Measurements from ENCODE around the gene TMCC1. TPM values are rescaled to one million over a fixed set of nuclear protein-coding genes. Genes with fewer than 3 reads are reported as not detected.
A peak's percentile ranks its signal among the peaks of the same experiment; 100 is the strongest.
"Not testable (repeated sequence)": the region's sequence is repeated elsewhere in the genome, so short reads cannot be mapped to it uniquely, and the experiment has no call there.

TMCC1 gene
- total RNA-seq: 23.8 and 35.2 TPM in 2 replicates

DNA sequence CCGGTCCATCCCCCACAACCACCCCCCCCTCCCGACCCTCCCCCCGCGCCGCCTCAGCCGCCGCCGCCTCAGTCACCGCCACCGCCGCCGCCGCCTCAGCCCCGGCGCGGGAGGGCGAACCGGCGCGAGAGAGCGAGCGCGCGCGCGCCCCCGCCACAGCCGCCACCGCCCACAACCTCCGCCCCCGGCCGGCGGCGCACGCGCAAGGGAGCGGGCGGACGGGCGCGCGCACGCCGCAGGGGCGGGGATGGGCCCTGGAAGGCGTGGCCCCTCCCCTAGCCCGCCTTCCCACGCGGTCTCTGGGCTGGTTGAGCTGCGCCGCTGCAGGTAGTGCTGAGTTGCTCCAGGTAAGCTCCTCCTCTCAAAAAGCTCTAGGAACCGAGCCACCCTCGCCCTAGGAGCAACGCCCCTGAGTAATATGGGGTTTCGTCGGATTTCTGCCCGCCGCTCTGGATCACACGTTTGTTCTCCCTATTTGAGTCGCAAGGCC is at the start of gene TMCC1:
TSS of gene TMCC1 (minus strand) at position 131 of the 490 bp plus-strand sequence.
- DNase-seq (ENCODE audit: extremely low read depth, low read depth, low spot score): no peak

DNA sequence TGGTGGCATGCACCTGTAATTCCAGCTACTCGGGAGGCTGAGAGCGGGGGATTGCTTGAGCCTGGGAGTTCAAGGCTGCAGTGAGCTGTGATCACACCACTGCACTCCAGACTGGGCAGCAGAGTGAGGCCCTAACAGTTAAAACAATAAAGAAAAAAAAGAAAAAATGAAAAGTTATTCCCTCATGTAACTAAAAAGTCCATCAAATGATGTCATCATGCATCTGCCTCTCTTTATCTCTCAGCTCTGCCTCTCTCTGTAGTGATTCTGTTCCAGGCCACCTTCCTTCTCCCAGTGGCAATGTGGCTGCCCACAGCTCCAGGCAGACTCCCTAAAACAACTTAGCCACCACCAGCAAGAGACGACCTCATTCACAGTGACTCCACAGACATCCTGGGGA is 49.5 kb upstream of the TMCC1 start:
- no peak for DNase-seq (ENCODE audit: extremely low read depth, low read depth, low spot score)

DNA sequence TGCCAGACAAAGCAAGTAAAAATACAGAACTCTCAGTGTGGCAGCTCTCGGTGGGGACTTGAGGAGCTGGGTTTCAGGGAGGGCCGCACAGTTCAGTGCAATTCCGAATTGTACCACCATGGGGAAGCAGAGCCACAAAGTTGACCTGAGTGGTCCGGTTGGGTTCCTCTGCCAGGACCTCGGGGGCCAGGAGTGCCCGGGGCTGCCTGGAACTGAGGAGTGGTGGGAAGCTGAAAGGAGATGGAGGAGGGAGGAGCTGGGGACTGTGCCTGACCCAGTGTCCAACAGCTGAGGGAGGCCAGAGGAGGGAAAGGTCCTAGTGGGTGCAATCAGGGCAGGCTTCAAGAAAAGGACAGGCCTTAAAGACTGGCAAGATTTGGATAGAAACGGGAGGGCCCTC is 48.8 kb upstream of the TMCC1 start:
- DNase-seq (ENCODE audit: extremely low read depth, low read depth, low spot score): peak; percentile 29

DNA sequence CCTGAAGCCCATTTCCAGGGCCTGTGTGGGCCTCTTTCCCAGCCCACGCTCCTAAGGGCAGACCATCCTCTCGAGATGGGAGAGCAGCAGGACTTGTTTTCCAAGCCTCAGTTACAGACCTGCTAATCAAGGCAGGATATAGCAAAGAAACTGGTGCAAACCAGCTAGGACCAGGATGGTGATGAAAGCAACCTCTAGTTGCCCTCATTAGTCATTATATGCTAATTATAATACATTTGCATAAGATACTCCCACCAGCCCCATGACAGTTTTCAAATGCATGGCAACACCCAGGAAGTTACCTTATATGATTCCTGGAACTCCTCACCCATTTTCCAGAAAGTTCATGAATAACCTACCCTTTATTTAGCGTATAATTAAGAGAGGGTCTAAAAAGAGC is 46.6 kb upstream of the TMCC1 start:
- no peak for DNase-seq (ENCODE audit: extremely low read depth, low read depth, low spot score)

DNA sequence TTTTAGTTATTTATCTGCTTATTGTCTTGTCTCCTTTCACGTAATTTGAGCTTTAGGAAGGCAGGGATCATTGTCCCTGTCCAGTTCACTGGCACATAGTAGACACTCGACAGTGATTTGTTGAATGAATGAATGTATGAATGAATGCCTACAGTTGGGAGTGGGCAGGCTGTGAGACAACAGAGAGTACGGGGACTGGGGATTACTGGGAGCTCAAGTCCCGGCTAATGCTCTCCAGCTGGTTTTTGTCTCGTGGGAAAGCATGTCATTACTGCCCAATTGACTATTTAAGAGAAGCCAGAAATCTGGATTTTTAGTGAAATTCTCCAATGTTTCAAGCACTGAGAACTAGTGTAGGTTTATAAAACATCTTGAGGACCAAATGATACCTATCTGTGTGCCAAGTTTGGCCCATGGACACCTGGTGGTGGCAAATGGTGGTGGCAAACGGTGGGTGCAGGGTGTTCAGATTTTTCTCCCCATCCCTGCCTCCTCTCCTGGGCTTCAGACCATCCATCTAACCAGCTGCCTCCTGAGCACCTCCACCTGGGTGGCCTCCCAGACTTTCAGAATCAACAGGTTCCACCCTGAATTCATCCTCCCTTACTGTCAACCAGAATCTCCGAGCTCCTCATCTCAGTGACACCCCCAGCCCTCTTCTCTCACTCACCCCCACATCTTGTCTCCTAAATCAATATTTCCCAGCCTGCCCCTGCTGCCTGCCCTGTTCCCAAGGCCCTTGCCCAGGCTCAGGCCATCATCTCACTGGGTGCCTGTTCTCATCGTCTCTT is 44.8 kb upstream of the TMCC1 start:
- DNase-seq (ENCODE audit: extremely low read depth, low read depth, low spot score): no peak

DNA sequence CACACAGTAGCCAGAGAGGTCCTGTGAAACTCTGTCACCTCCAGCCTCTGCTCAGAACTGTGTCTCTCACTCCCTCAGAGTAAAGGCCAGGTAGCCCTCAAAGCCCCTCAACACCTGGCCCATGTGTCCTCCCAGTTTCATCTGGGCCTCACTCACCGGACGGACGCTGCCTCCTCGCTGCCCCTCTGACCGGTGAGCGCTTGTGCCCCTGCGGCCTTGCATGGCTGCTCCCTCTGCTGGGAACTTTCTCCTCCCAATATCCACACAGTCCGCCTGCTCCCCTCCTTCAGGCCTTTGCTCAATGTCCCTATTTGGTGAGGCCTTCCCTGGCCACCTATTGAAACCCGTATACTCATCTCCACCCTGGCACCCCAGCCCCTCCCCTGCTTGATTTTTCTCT is 44.2 kb upstream of the TMCC1 start:
- no peak for DNase-seq (ENCODE audit: extremely low read depth, low read depth, low spot score)

DNA sequence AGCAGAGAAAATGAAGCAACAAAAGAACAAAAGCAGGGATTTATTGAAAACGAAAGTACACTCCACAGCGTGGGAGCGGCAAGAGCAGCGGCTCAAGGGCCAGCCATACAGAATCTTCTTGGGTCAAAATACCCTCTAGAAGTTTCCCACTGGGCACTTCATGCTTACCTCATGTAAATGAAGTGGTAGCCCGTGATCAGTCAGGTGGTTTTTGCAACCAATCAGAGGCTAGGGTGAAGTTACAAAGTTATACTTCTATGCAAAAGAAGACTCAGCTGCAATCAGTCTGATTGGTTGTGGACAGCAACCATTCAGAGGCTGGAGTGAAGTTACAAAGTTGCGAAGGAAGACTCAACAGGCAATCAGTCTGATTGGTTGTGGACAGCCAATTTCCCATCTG is 43.2 kb upstream of the TMCC1 start:
- peak; percentile 31 for DNase-seq (ENCODE audit: extremely low read depth, low read depth, low spot score)

DNA sequence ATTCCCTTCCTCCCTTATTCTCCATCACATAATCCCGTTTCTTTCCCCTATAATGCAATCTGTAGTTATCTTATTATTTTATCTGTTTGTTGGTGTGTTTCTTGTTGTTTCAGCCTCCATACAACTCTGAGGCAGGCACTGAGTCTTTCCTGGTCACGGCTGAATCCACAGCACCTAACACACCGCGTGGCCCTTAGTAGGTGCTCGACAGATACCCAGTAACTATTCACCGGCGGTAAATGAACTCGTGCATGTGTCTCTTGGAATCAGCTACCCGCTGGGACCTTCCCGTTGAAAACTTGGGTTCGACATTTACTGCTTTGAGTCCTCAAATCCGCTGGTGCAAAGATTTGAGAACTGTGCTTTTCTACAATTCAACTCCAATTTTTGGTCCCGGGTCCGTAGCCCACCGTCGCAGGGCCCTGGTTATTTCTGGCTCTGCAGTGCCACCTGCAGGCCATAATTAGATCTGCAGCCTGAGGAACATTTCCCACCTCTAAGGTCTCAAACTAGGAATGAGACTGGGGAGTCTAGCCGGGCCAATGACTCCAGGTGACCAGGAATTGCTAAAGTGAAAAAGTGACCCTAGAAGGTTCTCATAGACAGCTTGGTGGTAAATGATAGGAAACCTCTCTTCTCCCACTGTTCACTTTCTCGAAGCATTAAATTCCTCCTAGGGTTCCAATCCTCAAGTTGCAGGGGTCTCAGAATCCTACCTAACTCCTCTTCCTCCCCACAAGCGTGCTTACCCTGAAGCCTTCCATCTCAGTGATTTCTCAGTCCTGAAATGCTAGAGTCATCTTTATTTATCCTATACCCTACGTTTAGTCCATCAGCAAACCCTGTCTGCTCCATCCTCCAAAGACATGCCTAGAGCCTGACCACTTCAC is 41.0 kb upstream of the TMCC1 start:
- DNase-seq (ENCODE audit: extremely low read depth, low read depth, low spot score): peak; percentile 14

DNA sequence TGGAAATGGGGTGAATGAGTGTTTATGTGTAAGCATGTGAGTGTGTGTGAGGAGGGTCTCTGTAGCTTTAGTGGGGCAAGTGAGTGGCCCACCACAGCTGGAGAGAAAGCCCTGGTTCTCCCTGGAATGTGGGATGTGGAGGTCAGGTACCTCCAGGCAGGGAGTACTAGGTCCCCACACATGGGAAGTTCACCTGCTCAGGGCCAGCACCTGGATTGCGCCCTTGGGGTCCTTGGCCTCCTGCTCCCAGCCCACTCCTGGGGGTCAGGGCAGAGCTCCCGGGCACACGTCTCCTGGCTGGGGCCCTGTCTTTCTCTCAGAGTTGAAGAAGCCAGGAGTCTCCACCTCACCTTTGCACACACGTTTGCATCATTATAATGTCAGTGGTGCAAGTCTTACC is 40.0 kb upstream of the TMCC1 start:
- no peak for DNase-seq (ENCODE audit: extremely low read depth, low read depth, low spot score)

DNA sequence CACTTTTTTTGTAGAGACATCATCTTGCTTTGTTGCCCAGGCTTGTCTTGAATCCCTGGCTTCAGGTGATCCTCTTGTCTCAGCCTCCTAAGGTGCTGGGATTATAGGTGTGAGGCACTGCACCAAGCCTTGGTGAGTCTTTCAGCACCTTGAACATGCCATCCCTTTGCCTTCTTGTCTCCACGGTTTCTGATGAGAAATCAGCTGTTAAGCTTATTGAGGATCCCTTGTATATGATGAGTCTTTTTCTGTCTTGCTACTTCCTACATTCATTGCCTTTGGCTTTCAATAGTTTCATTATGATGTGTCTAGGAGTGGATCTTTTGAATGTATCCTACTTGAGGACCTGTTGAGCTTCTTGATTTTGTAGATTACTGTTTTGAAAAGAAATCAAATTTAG is 35.9 kb upstream of the TMCC1 start:
- DNase-seq (ENCODE audit: extremely low read depth, low read depth, low spot score): no peak

DNA sequence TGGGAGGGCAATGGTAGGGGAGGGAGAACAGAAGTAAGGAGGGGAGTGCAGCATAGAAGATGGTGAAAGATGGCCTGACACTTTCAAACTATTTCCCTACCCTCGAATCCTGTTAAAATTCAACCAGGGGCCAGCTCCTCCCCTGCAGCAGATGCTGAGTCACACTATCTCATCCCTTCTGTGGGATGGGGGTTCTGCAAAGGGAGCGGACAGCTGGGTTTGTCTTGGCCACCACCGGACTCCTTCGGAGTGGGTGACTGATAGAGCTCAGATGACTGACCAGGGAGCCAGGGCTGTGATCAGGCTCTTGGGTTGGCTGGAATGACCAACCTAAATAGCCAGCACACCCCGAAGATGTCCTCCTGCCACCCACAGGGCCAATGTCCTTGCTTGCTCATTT is 33.6 kb upstream of the TMCC1 start:
- DNase-seq (ENCODE audit: extremely low read depth, low read depth, low spot score): no peak

DNA sequence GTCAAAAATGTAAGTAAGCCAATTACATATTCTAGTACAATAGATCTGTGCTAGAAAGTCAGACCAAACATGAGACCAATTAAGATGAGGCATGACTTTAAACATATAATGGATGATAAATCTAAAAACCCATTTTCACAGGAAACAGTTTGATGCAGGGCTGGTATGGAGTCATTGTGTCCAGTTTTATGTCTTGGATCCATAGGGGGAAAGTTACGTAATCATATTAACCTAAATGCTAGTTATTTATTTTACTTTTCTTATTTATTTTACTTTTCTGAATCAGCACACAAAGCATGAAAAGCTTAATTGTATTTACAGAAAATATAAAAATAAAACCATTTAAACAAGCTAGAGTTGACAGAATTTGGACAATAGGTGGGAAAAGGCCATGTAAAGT is 26.3 kb upstream of the TMCC1 start:
- DNase-seq (ENCODE audit: extremely low read depth, low read depth, low spot score): no peak

DNA sequence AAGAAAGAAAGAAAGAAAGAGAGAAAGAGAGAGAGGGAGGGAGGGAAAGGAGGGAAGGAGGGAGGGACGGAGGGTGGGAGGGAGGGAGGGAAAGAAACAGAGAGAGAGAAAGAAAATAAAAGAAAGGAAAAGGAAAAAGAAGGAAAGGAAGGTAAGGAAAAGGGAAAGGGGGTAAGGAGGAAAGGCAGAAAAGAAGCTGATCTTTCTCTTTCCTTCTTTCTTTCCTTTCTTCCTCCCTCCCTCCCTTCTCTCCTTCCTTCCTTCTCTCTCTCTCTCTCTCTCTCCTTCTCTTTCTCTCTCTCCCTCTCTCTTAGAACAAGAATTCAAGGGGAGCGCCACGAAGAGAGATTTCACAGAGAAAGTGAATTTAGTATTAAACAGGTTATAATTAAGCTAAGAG is 25.8 kb upstream of the TMCC1 start:
- no peak for DNase-seq (ENCODE audit: extremely low read depth, low read depth, low spot score)

DNA sequence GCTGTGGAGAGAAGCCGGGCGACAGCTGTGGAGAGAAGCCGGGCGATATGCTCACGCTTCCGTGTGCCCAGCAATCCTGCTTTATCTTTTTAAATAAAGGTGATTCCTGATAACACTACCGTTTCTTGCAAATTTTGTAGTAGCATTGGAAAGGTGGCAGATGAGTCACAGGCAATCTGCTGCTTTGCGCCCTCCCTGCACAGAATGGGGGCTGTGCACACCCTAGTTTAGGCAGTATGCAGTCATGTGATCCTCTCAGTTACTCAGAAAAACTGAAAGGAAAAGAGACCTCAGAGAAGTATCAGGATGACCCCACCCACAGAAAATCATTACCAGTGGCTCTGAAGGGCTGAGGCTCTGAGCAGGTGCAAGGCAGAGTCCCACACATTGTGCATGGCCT is 24.9 kb upstream of the TMCC1 start:
- no peak for DNase-seq (ENCODE audit: extremely low read depth, low read depth, low spot score)

DNA sequence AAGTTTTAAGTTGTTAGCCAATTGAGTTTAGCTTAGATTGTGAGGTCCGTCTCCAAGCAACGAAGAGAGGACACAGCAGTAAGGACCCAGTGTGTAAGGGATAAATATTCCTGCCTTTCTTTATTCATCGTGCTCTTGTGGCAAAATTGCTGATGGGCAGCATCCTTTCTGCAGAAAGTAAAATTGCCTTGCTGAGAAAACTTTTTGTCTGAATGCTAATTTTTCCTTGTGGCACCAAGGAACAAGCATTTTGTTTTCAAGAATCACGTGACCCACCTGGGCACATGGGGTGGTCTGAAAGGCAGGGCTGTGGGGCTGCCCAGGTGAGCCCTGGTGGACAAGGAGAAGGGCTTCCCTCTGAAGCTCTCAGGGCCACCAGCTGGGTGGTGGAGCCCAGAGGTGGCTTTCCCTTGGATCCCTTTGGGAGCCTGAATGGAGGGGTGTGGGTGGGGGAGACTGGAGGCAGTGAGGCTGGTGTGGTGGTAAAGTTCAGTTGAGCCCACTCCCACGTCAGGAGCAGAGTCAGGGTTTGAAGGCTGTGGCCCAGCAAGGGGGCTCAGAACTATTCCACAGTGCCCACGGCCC is 24.0 kb upstream of the TMCC1 start:
- DNase-seq (ENCODE audit: extremely low read depth, low read depth, low spot score): no peak

DNA sequence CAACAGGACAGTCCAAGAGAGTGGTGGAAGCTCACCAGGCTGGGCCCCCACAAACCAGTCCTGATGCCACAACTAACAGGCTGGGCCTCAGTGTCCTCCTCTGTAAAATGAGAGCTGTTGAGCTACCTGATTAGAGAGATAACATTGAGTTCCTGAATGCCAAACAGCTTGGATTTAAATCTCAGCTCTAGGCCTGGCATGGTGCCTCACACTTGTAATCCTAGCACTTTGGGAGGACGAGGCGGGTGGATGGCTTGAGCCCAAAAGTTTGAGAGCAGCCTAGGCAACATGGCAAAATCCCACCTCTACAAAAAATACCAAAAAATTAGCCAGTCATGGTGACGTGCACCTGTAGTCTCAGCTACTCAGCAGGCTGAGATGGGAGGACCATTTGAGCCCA is 20.1 kb upstream of the TMCC1 start:
- DNase-seq (ENCODE audit: extremely low read depth, low read depth, low spot score): no peak

DNA sequence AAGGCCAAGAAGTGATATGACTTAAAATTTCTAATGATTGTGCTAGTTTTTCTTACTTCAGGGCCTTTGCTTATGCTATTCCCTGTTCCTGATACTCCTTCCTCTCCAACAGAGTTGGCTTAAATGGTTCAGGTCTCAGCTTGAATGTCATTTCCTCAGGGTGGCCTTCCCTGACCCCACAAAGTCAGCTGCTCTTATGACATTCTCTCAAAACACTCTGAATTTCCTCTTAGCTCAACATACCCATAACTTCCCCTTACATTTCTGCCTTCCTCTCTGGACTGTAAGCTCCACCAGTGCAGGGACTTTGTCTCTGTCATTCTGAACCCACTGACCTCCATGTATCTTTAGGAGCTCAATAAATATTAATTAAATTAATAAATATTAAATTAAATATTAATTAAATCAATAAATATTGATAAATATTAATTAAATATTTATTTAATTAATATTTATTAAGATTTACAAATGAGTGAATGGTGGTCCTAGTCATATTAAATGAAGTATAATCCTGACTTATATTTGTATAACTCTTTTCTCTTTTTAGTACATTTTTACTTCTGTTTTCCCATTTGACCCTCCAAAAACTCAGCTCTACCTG is 17.9 kb upstream of the TMCC1 start:
- DNase-seq (ENCODE audit: extremely low read depth, low read depth, low spot score): peak; percentile 57

DNA sequence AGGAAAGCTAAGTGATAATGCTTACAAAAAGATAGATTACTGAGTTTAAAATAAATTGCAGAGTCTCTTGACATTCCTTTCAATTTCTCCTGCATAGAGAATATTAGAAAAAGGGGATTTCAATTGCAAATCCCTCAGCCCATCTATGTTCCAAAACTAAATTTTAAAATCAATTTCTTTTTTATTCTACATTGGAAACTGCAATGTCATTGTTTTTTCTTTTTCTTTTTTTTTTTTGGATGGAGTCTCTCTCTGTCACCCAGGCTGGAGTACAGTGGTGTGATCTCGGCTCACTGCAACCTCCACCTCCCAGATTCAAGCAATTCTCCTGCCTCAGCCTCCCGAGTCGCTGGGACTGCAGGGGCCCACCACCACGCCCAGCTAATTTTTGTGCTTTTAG is 15.7 kb upstream of the TMCC1 start:
- DNase-seq (ENCODE audit: extremely low read depth, low read depth, low spot score): not testable (repeated sequence)

DNA sequence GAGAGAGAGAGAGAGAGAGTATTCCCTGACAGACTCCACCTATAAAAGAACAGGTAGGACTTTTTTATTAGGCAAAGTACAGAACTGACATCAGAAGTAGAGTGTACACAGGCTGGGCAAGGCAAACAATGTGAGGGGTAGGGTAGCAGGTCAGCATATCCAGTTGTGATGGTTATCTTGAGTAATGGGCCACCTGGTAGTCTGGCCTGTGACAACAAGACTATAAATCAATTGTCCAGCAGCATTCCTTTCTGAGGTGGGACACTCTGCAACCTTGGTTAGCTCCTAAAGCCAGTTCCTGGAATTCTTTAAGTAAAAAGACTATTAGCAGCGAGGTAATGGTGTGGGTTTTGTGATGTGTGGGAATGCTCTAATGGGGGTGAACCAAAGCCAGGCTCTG is 14.9 kb upstream of the TMCC1 start:
- no peak for DNase-seq (ENCODE audit: extremely low read depth, low read depth, low spot score)

DNA sequence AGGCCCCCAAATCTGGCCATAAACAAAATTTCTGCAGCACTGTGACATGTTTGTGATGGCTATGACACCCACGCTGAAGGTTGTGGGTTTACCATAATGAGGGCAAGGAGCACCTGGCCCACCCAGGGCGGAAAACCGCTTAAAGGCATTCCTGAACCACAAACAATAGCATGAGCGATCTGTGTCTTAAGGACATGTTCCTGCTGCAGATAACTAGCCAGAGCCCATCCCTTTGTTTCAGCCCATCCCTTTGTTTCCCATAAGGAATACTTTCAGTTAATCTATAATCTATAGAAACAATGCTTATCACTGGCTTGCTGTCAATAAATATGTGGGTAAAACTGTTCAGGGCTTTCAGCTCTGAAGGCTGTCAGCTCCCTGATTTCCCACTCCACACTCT is 7.8 kb upstream of the TMCC1 start:
- DNase-seq (ENCODE audit: extremely low read depth, low read depth, low spot score): not testable (repeated sequence)

DNA sequence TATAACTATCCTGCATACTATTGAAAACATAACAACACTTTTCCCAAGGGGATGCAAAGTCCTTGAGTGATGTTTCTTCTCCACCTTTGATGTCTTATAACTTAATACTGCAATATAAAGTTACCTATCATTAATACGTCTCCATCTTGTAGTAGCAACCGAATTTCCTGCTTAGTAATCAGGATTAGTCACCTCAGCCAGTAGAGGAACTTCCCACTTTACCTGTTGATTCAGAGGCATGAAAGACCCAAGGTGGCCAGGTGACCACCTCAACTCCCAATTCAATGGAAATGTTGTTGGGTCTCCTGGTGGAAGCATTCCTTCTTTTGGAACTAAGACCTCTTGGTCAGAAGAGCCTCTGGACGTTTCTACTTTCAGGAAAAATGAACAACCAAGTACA is 3.5 kb upstream of the TMCC1 start:
- no peak for DNase-seq (ENCODE audit: extremely low read depth, low read depth, low spot score)
